ENCODE measurements around the gene RGS17.

RGS17 gene

GRCh38 chr6:153087436-153087835 lies 43.6 kb downstream of the RGS17 start:
- no peak for ATAC-seq (replicated peaks)
- H3K4me3 Mint-ChIP-seq, result no peak overlapping the region
- H3K9me3 Mint-ChIP-seq, result no peaks in the 10 kb centered on the region
- H3K27me3 Mint-ChIP-seq, result peaks cover 0 to 24% of the 10 kb centered on the region in 2 donors
- H3K36me3 Mint-ChIP-seq (ENCODE audit: insufficient read depth), result no peaks in the 10 kb centered on the region
- no peak for DNase-seq
- H3K4me1 Mint-ChIP-seq (ENCODE audit: low read depth in 2 of 2), result no peaks in the 10 kb centered on the region
- no peak overlapping the region for H3K27ac Mint-ChIP-seq

- Mint-ChIP-seq H3K27ac (no peak overlapping the region), H3K9me3 (no peaks in the 10 kb centered on the region), H3K4me1 (ENCODE audit: low read depth in 2 of 2) (no peaks in the 10 kb centered on the region)
Measured at GRCh38 chr6:153086225-153086990, 44.7 kb downstream of the RGS17 start.

GRCh38 chr6:153085239-153085638 lies 45.8 kb downstream of the RGS17 start:
- Mint-ChIP-seq H3K4me1 (ENCODE audit: low read depth in 2 of 2) (no peaks in the 10 kb centered on the region), H3K27ac (no peak overlapping the region), H3K9me3 (no peaks in the 10 kb centered on the region), H3K36me3 (ENCODE audit: insufficient read depth) (no peaks in the 10 kb centered on the region), H3K4me3 (no peak overlapping the region), H3K27me3 (peaks cover 0 to 39% of the 10 kb centered on the region in 2 donors)
- ATAC-seq (replicated peaks) (no peak), DNase-seq (no peak)

More at GRCh38 chr6:153086225-153086990, 44.7 kb downstream of the RGS17 start:
- no peaks in the 10 kb centered on the region for H3K36me3 Mint-ChIP-seq (ENCODE audit: insufficient read depth)
- DNase-seq (no peak), ATAC-seq (replicated peaks) (no peak)
- peaks cover 0 to 34% of the 10 kb centered on the region in 2 donors for H3K27me3 Mint-ChIP-seq
- no peak overlapping the region for H3K4me3 Mint-ChIP-seq

GRCh38 chr6:153084393-153084792 lies 46.7 kb downstream of the RGS17 start:
- Mint-ChIP-seq H3K4me1 (ENCODE audit: low read depth in 2 of 2) (no peaks in the 10 kb centered on the region), H3K4me3 (no peak overlapping the region), H3K27me3 (peaks cover 0 to 39% of the 10 kb centered on the region in 2 donors), H3K27ac (no peak overlapping the region), H3K9me3 (no peaks in the 10 kb centered on the region), H3K36me3 (ENCODE audit: insufficient read depth) (no peaks in the 10 kb centered on the region)
- DNase-seq, result no peak
- no peak for ATAC-seq (replicated peaks)

- Mint-ChIP-seq H3K27me3 (peaks cover 0 to 39% of the 10 kb centered on the region in 2 donors), H3K9me3 (no peaks in the 10 kb centered on the region), H3K36me3 (ENCODE audit: insufficient read depth) (no peaks in the 10 kb centered on the region), H3K4me1 (ENCODE audit: low read depth in 2 of 2) (no peaks in the 10 kb centered on the region), H3K27ac (no peak overlapping the region), H3K4me3 (no peak overlapping the region)
- ATAC-seq (replicated peaks) (no peak), DNase-seq (no peak)
Measured at GRCh38 chr6:153083869-153084268, 47.2 kb downstream of the RGS17 start.

GRCh38 chr6:153081914-153082313 lies 49.2 kb downstream of the RGS17 start:
- DNase-seq (no peak), ATAC-seq (replicated peaks) (no peak)
- Mint-ChIP-seq H3K27ac (no peak overlapping the region), H3K4me3 (no peak overlapping the region), H3K36me3 (ENCODE audit: insufficient read depth) (no peaks in the 10 kb centered on the region), H3K9me3 (no peaks in the 10 kb centered on the region), H3K4me1 (ENCODE audit: low read depth in 2 of 2) (no peaks in the 10 kb centered on the region), H3K27me3 (peaks cover 0 to 33% of the 10 kb centered on the region in 2 donors)

GRCh38 chr6:153076431-153076830 lies 54.7 kb downstream of the RGS17 start:
- Mint-ChIP-seq H3K27ac (no peak overlapping the region), H3K4me1 (ENCODE audit: low read depth in 2 of 2) (no peaks in the 10 kb centered on the region), H3K27me3 (peaks cover 0 to 23% of the 10 kb centered on the region in 2 donors), H3K36me3 (ENCODE audit: insufficient read depth) (no peaks in the 10 kb centered on the region), H3K4me3 (no peak overlapping the region), H3K9me3 (no peaks in the 10 kb centered on the region)
- no peak for DNase-seq
- no peak for ATAC-seq (replicated peaks)

GRCh38 chr6:153074761-153075160 lies 56.3 kb downstream of the RGS17 start:
- Mint-ChIP-seq H3K4me3 (no peak overlapping the region), H3K27ac (no peak overlapping the region), H3K36me3 (ENCODE audit: insufficient read depth) (no peaks in the 10 kb centered on the region), H3K9me3 (no peaks in the 10 kb centered on the region), H3K4me1 (ENCODE audit: low read depth in 2 of 2) (no peaks in the 10 kb centered on the region), H3K27me3 (peaks cover 0 to 17% of the 10 kb centered on the region in 2 donors)
- ATAC-seq (replicated peaks) (no peak), DNase-seq (no peak)

GRCh38 chr6:153073841-153074240 lies 57.2 kb downstream of the RGS17 start:
- Mint-ChIP-seq H3K4me3 (no peak overlapping the region), H3K9me3 (no peaks in the 10 kb centered on the region), H3K36me3 (ENCODE audit: insufficient read depth) (no peaks in the 10 kb centered on the region), H3K27ac (no peak overlapping the region), H3K4me1 (ENCODE audit: low read depth in 2 of 2) (no peaks in the 10 kb centered on the region), H3K27me3 (peaks cover 0 to 17% of the 10 kb centered on the region in 2 donors)
- ATAC-seq (replicated peaks) (no peak), DNase-seq (no peak)

GRCh38 chr6:153070756-153071155 lies 60.3 kb downstream of the RGS17 start:
- no peaks in the 10 kb centered on the region for H3K36me3 Mint-ChIP-seq (ENCODE audit: insufficient read depth)
- H3K27ac Mint-ChIP-seq, result no peak overlapping the region
- H3K4me1 Mint-ChIP-seq (ENCODE audit: low read depth in 2 of 2), result no peaks in the 10 kb centered on the region
- no peak for DNase-seq
- ATAC-seq (replicated peaks), result no peak
- no peaks in the 10 kb centered on the region for H3K9me3 Mint-ChIP-seq
- H3K27me3 Mint-ChIP-seq, result peaks cover 0 to 26% of the 10 kb centered on the region in 2 donors
- no peak overlapping the region for H3K4me3 Mint-ChIP-seq

GRCh38 chr6:153069897-153070296 lies 61.2 kb downstream of the RGS17 start:
- ATAC-seq (replicated peaks) (no peak), DNase-seq (no peak)
- Mint-ChIP-seq H3K36me3 (ENCODE audit: insufficient read depth) (no peaks in the 10 kb centered on the region), H3K27me3 (peaks cover 0 to 29% of the 10 kb centered on the region in 2 donors), H3K4me1 (ENCODE audit: low read depth in 2 of 2) (no peaks in the 10 kb centered on the region), H3K27ac (no peak overlapping the region), H3K4me3 (no peak overlapping the region), H3K9me3 (no peaks in the 10 kb centered on the region)

- Mint-ChIP-seq H3K27me3 (peaks cover 12 to 27% of the 10 kb centered on the region in 2 donors), H3K27ac (no peak overlapping the region), H3K4me1 (ENCODE audit: low read depth in 2 of 2) (no peaks in the 10 kb centered on the region), H3K4me3 (no peak overlapping the region), H3K9me3 (peaks cover 0 to 1% of the 10 kb centered on the region in 2 donors), H3K36me3 (ENCODE audit: insufficient read depth) (no peaks in the 10 kb centered on the region)
- DNase-seq (no peak), ATAC-seq (replicated peaks) (no peak)
Measured at GRCh38 chr6:153065222-153065621, 65.9 kb downstream of the RGS17 start.

- ATAC-seq (replicated peaks), result no peak
- Mint-ChIP-seq H3K4me1 (ENCODE audit: low read depth in 2 of 2) (no peaks in the 10 kb centered on the region), H3K36me3 (ENCODE audit: insufficient read depth) (no peaks in the 10 kb centered on the region), H3K4me3 (no peak overlapping the region), H3K27me3 (peaks cover 12 to 33% of the 10 kb centered on the region in 2 donors), H3K27ac (no peak overlapping the region), H3K9me3 (peaks cover 0 to 1% of the 10 kb centered on the region in 2 donors)
- no peak for DNase-seq
Measured at GRCh38 chr6:153063936-153064335, 67.1 kb downstream of the RGS17 start.

- Mint-ChIP-seq H3K4me3 (no peak overlapping the region), H3K9me3 (peaks cover 0 to 1% of the 10 kb centered on the region in 2 donors), H3K36me3 (ENCODE audit: insufficient read depth) (no peaks in the 10 kb centered on the region), H3K27me3 (peaks cover 12 to 33% of the 10 kb centered on the region in 2 donors), H3K27ac (no peak overlapping the region), H3K4me1 (ENCODE audit: low read depth in 2 of 2) (no peaks in the 10 kb centered on the region)
- DNase-seq (no peak), ATAC-seq (replicated peaks) (no peak)
Measured at GRCh38 chr6:153062516-153062915, 68.6 kb downstream of the RGS17 start.
